Vagina (tissue), 2 donors: ENCODE data around the gene MTCH1. TPM values are rescaled to one million over a fixed set of nuclear protein-coding genes. Genes with fewer than 3 reads are reported as not detected.

Experiments used
- DNase-seq, 2 donors: peaks; one replicate each; pipeline ENCODE4 v3.0.0-alpha.2; 2017; ENCODE audit errors: extremely low spot score in 2 of 2
- H3K27ac ChIP-seq: fragments of 200-600 bp; sonication (generic); one replicate; pipeline ENCODE4 v1.5.1; 2019
- H3K27me3 ChIP-seq: fragments of 200-600 bp; sonication (generic); one replicate; pipeline ENCODE4 v1.5.1; 2019
- H3K36me3 ChIP-seq, 2 donors: fragments of 200-600 bp; sonication (generic); one replicate each; pipeline ENCODE4 v1.5.1; 2017 to 2019
- H3K4me1 ChIP-seq: fragments of 200-600 bp; sonication (generic); one replicate; pipeline ENCODE4 v1.5.1; 2019
- H3K4me3 ChIP-seq, 2 donors: fragments of 200-600 bp; sonication (generic); 1 replicate in 1 of 2; 2 replicates in 1 of 2; pipeline ENCODE4 v1.5.1; 2016 to 2019
- H3K9me3 ChIP-seq: fragments of 200-600 bp; sonication (generic); one replicate; pipeline ENCODE4 v1.5.1; 2019
- CTCF ChIP-seq, 3 experiments: fragments of 450-650 bp in 2 of 3; fragments of 200-600 bp in 1 of 3; sonication (generic) in 1 of 3; IDR thresholded peaks; one replicate each; pipeline ENCODE4 v1.5.1; 2017 to 2019; ENCODE audit warnings: antibody characterized with exemption in 3 of 3, mild to moderate bottlenecking in 2 of 3, moderate library complexity in 2 of 3
- POLR2A ChIP-seq, 2 donors: fragments of 450-650 bp; IDR thresholded peaks; one replicate each; pipeline ENCODE4 v1.6.1; 2017; ENCODE audit warnings: antibody characterized with exemption in 2 of 2, mild to moderate bottlenecking in 2 of 2, moderate library complexity in 2 of 2
- POLR2AphosphoS5 ChIP-seq, 2 donors: sonication (generic); formaldehyde crosslinking; IDR thresholded peaks; one replicate each; pipeline ENCODE4 v1.9.0; 2017; ENCODE audit warnings: antibody characterized with exemption in 2 of 2, mild to moderate bottlenecking in 2 of 2, low read depth in 1 of 2; ENCODE audit not compliant: insufficient read depth in 1 of 2
- intact Hi-C: fragments of 100-400 bp; cut with DNase I; formaldehyde crosslinking; loops from one replicate; pipeline ENCODE4 v1.15.1; 2023
- total RNA-seq: library from RNA; depleted of rRNA; stranded (reverse); fragments of >200 nt; gene quantifications from one replicate; pipeline ENCODE4 v1.2.3, GENCODE V29; 2016

The MTCH1 gene
- total RNA-seq, 1 donor from 2014 or later: 233 TPM

GRCh38 chr6:37020812-37021211 lies 34.8 kb upstream of the MTCH1 start:
- H3K36me3 ChIP-seq: no peaks in the 10 kb centered on the region
- no peak overlapping the region for H3K4me3 ChIP-seq
- no peak for TF ChIP-seq CTCF (IDR thresholded peaks at IDR 0.05)
- no peak for TF ChIP-seq POLR2AphosphoS5 (IDR thresholded peaks at IDR 0.05; ENCODE audit: insufficient read depth in 1 of 2, low read depth in 1 of 2)
- no peak for TF ChIP-seq POLR2A (IDR thresholded peaks at IDR 0.05)
- H3K27me3 ChIP-seq: no peaks in the 10 kb centered on the region
- DNase-seq: no peak
- no peak overlapping the region for H3K27ac ChIP-seq
- intact Hi-C loops: no loop called here
- H3K9me3 ChIP-seq: no peaks in the 10 kb centered on the region
- peaks cover 28% of the 10 kb centered on the region for H3K4me1 ChIP-seq

GRCh38 chr6:37020381-37020780 lies 34.4 kb upstream of the MTCH1 start:
- Histone ChIP-seq H3K4me1 (peaks cover 28% of the 10 kb centered on the region), H3K9me3 (no peaks in the 10 kb centered on the region), H3K27me3 (no peaks in the 10 kb centered on the region), H3K36me3 (no peaks in the 10 kb centered on the region), H3K4me3 (no peak overlapping the region), H3K27ac (no peak overlapping the region)
- intact Hi-C loops: no loop called here
- TF ChIP-seq CTCF (IDR thresholded peaks at IDR 0.05) (no peak), POLR2AphosphoS5 (IDR thresholded peaks at IDR 0.05; ENCODE audit: insufficient read depth in 1 of 2, low read depth in 1 of 2) (no peak), POLR2A (IDR thresholded peaks at IDR 0.05) (no peak)
- no peak for DNase-seq

GRCh38 chr6:37019065-37019450 lies 33.1 kb upstream of the MTCH1 start:
- Histone ChIP-seq H3K4me3 (no peak overlapping the region), H3K27ac (peak overlapping the region; percentile 52), H3K36me3 (no peaks in the 10 kb centered on the region), H3K27me3 (no peaks in the 10 kb centered on the region), H3K4me1 (peaks cover 28% of the 10 kb centered on the region), H3K9me3 (no peaks in the 10 kb centered on the region)
- intact Hi-C loops: loop anchor here (2.0 kb wide), 1 partner anchor 134 kb away; the partner anchor contains the start of gene C6orf89
- no peak for TF ChIP-seq POLR2AphosphoS5 (IDR thresholded peaks at IDR 0.05; ENCODE audit: insufficient read depth in 1 of 2, low read depth in 1 of 2)
- no peak for TF ChIP-seq POLR2A (IDR thresholded peaks at IDR 0.05)
- no peak for TF ChIP-seq CTCF (IDR thresholded peaks at IDR 0.05)
- DNase-seq: no peak

- no peak for DNase-seq
- H3K27me3 ChIP-seq: no peaks in the 10 kb centered on the region
- no peak for TF ChIP-seq POLR2A (IDR thresholded peaks at IDR 0.05)
- peak in 1 of 2 donors; percentile 36 for TF ChIP-seq POLR2AphosphoS5 (IDR thresholded peaks at IDR 0.05; ENCODE audit: insufficient read depth in 1 of 2, low read depth in 1 of 2)
- peak; percentile 86 to 97 (median 94) for TF ChIP-seq CTCF (IDR thresholded peaks at IDR 0.05)
- H3K4me3 ChIP-seq: no peak overlapping the region
- no peaks in the 10 kb centered on the region for H3K9me3 ChIP-seq
- no peaks in the 10 kb centered on the region for H3K36me3 ChIP-seq
- peak overlapping the region; percentile 52 for H3K27ac ChIP-seq
- peaks cover 27% of the 10 kb centered on the region for H3K4me1 ChIP-seq
- intact Hi-C loops: loop anchor here (2.0 kb wide), 1 partner anchor 134 kb away; the partner anchor contains the start of gene C6orf89
Measured at GRCh38 chr6:37018198-37019064, 32.4 kb upstream of the MTCH1 start.
